Heart left ventricle (tissue), 13 donors: ENCODE measurements around the gene SLC46A3.

Experiments
- CTCF ChIP-seq, 12 donors: fragments of 200-600 bp; sonication (generic) in 4 of 12; IDR thresholded peaks; one replicate each; pipeline versions ENCODE4 v1.5.0 to v1.8.0; 2018 to 2022; ENCODE audit warnings: antibody characterized with exemption in 12 of 12, mild to moderate bottlenecking in 5 of 12
- POLR2A ChIP-seq, 2 donors: fragments of 450-650 bp; IDR thresholded peaks; one replicate each; pipeline ENCODE4 v1.6.1; 2017; ENCODE audit warnings: antibody characterized with exemption in 2 of 2, mild to moderate bottlenecking in 2 of 2, moderate library complexity in 2 of 2
- donor health status: ischemic (EF 13 %, LVEDD 7.1; RV severe dilation, severe dysfunction).
- donor health status: DM: no; HTN: yes; CAD: no.
- donor health status: DM: no; HTN: no; CAD: no.
- donor health status: ischemic (EF 25% LVEDD 6.9; RV normal size, moderate dysfunction).
- donor health status: ischemic (EF 25% LVEDD 5.7; RV mildly dilated, moderate dysfunction).
- donor health status: ischemic (EF 35%, LVEDD 5.7; RV mildly dilated, moderate dysfunction).
- donor health status: nonischemic (EF 11% LVEDD 7.7; RV severe dilation, severe dysfunction).
- donor health status: DM: yes; HTN: yes; CAD: no.
- donor health status: PGD.
- donor health status: ischemic (EF 29% LVEDD 5.4; RV normal size, mild dysfunction).
- donor health status: nonischemic (EF 23%, LVEDD 6.1; RV moderate dilation, normal function).

GRCh38 chr13:28707629-28708427, 10.9 kb downstream of the SLC46A3 start:
- no peak for TF ChIP-seq CTCF (IDR thresholded peaks at IDR 0.05)
- TF ChIP-seq POLR2A (IDR thresholded peaks at IDR 0.05): no peak
